CD4-positive, alpha-beta T cell treated with Interleukin-1 beta for 1 hour (primary cell): Measurements from ENCODE around the gene CP.
A peak's percentile ranks its signal among the peaks of the same experiment; 100 is the strongest.

Experiments used
- DNase-seq, 2 donors: peaks; one replicate each; pipeline ENCODE4 v3.0.0-alpha.2; 2020 to 2022

Gene CP

DNA sequence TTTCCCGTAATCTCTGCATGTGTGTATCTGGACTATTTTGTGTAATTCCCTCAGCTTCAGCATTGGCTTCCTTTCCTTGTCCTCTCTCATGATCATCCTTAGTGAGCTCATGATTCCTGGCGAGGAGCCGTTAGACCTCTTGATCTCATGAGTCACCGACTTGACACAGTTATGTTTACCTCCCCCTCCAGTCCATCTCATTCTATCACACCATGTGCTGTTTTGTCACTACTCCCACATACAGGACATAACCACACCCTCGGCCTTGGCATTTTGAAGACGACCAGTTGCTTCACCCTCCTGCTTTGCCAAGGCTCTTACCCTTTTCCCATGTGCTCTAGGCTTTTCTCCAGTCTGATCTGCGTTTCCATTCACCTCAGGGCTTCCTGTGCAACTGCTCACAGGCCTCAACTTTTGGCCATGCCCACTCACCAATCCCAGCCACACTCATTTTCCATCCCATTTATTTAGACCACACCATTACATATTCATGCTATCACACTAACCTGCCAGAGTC, 41.5 kb downstream of the CP start:
- no peak for DNase-seq

DNA sequence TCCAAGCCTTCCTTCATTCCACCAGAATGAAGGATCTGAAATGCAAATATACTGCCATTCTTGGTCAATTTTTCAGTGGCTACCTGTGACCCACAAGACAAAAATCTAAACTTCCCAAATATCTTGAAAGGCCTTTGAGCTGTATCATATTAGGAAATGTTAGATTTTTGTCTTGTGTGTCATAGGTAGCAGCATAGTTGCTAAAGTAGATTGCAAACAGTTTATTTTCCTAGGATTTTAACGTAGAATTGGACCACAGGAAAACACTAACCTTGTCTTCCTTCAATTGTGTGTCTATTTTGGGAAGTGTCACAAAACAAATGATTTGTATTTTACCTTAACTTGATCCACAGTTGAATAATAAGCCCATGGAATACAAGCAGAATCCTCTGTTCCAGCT, 42.4 kb downstream of the CP start:
- DNase-seq, result no peak

GRCh38 chr3:149177122-149177521, 44.5 kb downstream of the CP start:
- DNase-seq, result no peak

- DNase-seq, result no peak
Measured at GRCh38 chr3:149174901-149175300, 46.7 kb downstream of the CP start.

DNA sequence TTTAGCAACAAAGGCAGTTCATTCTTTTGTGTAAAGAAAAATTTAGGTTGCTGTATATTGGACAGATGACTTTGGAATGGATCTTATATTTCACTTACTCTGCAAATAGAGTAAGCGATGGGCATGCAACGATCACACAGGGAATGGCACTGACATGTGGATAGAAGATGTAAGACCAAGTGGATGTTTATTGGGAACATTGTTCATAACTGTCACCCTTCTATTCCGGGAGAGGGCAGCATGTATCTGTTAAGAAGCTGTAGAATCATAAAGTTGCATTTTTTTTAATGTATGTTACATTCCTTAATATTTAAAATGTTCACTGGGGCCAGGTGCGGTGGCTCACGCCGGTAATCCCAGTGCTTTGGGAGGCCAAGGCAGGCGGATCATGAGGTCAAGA, 51.0 kb downstream of the CP start:
- DNase-seq, result no peak

DNA sequence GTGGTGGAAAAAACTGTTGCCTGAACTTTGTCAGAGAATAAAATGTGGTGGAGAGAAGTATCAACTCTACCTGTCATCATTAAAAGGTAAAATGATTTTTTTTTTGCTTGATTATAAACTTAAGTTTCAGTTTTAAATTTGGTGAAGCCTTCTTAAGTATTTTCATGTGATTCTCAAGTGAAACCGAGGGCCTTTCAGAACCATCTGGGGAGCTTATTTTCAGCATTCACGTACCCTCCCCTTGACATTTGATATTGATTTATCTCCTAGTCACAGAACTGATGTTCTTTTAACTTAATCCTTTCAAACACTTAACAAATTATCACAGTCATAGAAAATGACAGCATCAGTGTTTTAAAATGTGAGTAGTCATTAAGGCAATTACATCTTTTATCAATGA, 53.7 kb downstream of the CP start:
- no peak for DNase-seq

DNA sequence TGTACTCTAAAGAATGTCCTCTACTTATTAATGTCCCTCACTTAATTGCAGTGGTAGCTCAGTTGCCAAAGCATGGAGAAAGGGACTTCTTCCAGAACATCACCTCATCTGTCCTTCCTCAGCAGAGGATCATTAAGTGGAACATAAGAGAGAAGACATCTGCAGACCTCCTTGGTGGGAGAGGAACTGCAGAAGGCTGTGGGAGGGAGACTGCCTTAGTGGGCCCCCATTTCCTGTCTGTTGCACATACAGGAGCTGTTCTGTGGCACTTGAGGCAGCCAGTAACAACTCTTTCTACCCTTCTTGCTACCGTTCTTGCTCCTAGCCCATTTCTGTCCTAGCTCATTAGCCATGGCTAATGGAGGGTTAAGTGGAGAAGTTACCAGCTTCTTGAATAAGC, 58.6 kb downstream of the CP start:
- no peak for DNase-seq

DNA sequence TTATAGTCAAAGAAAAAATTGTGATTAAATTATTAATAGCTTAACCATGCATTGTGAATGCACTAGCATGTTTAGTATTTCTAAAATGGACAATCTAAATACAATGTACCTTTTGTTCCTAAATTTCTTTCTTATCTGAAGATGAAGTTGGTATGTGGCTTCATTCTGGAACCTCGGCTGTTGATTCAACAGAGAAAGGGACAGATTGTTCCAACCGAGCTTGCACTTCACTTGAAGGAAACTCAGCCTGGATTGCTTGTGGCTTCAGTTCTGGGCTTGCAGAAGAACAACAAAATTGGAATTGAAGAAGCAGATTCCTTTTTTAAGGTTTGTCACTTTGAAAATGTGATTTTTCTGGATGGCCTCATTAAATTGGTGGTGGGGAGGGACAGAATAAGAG, 59.6 kb downstream of the CP start:
- DNase-seq, result no peak

- DNase-seq, result no peak
Measured at GRCh38 chr3:149160754-149161300, 60.8 kb downstream of the CP start.

DNA sequence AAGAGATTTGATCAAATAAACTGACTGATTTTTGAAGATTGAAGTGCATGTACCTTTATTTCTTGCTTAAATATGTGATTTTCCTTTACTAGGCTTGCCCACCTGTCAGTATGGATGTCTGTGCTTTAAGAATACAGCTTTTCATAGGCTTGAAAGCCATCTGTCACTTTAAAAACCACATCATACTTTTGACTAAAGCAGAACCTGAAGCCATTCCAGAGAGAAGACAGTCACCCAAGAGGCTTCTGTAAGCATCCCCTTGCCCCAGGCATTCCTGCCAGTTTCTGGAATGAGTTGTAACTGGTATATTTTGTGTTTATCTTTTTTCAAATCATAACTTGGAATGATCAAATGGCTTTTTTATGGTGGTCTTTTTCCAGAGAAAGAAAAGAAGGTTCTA, 68.2 kb downstream of the CP start:
- DNase-seq, result no peak

DNA sequence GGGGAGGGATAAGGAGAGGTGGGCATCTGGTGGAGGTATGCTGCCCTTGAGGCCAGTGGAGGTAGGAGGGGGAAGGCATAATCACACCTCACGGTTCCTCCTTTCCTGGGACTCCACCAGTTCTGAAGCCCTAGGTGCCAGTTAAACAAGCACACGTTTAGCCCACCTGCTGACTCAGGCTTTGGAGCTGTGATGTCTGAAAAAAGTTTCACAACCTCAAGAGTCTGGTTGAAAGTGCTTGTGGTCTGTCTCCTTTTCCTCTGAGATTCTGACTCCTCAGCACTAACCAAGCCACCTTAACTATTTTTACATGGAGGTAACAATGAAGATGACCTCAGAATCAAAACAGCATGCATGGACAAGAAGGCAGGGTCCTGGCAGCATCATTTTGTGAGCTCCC, 69.2 kb downstream of the CP start:
- no peak for DNase-seq

DNA sequence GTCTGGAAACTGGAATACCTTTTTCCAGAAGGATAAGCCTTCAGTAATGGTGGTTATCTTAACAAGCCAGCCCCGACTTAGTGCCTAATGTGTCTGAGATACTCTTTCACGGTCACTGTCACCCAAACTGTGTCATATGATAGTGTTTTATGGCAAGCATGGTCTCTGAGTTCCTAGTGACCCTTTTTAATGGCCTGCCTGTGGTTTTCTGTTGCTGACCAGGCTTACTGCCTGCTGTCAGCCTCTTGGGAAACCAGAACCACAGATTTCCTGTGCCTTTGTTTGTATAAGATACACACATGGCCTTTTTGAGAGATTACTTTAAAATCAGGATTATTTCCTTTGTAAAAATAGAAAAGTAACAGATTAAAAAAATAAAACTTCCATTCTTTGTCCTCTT, 69.8 kb downstream of the CP start:
- no peak for DNase-seq

DNA sequence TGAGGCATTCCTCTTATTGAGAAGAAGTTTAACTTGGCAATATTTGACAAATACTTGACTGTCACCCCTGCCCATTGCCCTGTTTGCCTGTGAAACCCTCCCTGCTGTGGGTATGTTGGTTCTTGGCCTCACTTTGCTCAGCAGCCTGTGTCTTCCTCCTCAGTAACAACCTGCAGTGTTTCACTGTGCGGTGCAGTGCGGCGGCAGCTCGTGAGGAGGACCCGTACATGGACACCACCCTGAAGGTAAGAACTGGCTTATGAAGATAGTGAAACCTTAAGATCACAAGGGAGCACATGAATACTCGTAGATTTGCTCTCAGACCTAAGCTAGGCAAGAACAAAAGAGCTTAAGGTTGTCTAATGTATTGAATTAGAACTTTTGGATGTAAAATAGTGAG, 71.2 kb downstream of the CP start:
- DNase-seq, result no peak

GRCh38 chr3:149145974-149146373, 75.7 kb downstream of the CP start:
- peak; percentile 18 to 56 for DNase-seq

DNA sequence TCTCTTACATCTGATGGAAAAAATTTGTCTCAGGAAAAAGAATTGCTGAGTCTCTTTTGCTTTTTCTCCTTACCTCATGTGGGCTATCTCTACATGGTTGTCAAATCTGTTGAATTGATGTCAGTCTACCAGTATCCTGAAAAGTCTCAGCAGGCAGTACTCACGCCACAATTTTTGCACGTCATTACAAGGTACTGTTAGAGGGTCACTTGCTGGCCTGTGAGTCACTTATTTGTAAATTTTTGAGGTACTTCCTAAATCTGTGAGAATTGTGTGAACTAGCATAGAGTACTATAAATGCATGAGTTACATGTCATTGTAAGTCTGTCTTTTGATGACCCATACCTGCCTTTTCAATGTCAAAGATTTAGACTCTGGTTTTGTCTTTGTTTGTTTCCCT, 76.3 kb downstream of the CP start:
- DNase-seq, result peak in 1 of 2 donors; percentile 40

GRCh38 chr3:149142682-149143081, 78.9 kb downstream of the CP start:
- DNase-seq, result no peak

DNA sequence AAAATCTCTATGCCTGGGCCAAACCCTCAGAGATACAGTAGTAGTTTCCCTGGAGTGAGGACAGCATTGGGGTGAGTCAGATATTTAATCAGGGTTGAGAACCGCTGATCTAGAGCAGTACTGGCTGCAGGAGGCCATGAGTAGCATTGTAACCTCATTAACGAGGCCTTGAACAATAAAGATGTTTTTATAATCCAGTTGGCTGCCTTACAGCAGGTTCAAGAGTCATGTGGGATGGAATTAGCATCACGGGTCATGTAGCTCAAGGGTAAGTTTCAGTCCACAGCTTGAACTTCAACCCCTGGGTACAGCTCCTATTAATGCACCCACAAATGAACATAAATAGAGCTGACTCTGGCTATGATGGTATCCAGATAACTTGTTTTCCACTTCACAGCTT, 87.1 kb downstream of the CP start:
- no peak for DNase-seq

DNA sequence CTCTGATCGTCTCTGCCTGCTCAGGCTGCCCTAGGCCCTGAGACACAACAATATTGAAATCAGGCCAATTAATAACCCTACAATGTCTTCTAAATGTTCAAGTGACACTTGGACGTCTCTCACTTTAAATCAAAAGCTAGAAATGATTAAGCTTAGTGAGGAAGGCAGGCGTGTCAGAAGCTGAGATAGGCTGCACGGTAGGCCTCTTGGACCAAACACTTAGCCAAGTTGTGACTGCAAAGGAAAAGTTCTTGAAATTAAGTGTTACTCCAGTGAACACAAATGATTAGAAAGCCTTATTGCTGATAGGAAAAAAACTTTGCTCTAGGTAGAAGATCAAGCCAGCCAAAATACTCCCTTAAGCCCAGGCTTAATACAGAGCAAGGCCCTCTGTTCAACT, 90.0 kb downstream of the CP start:
- DNase-seq, result no peak

DNA sequence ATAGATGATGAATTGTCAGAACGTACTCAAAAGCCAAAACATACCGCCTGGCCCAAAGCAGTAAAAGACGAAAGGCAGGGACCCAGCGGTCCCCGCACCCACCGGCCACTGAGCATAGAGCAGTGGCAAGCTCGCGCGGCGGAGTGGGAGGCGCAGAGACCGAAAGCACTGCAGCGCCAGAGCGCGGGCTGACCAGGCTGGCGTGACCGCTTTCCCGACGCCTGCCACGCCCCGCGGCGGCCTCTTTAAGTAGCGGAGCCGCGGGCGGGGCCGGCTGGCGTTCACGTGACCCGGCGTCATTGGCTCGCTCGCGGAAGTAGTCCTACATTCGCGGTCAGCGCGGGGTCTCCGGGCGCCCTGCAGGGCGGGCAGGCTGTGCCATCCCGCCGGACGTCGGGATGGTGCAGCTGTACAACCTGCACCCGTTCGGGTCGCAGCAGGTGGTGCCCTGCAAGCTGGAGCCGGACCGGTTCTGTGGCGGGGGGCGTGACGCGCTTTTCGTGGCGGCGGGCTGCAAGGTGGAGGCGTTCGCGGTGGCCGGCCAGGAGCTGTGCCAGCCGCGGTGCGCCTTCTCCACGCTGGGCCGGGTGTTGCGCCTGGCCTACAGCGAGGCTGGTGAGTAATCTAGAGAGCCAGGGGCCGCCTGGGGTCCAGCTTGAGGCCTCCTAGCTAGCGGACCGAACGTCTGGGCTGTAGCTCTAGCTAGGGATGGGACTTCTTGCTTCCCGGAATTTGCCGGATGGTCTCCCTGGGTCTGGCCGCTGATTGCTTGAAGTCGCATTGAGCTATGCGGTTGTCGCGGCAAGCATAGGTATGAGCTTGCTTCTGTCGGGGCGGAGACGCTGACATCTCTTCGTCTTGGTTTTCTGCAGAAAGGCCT, 92.1 kb downstream of the CP start, which contains the start of gene HPS3:
Gene HPS3, plus strand, starts transcription at position 313 of the 880 bp plus-strand sequence. Its CDS starts 86 bp downstream, at position 399.
- peak; percentile 83 to 84 for DNase-seq

DNA sequence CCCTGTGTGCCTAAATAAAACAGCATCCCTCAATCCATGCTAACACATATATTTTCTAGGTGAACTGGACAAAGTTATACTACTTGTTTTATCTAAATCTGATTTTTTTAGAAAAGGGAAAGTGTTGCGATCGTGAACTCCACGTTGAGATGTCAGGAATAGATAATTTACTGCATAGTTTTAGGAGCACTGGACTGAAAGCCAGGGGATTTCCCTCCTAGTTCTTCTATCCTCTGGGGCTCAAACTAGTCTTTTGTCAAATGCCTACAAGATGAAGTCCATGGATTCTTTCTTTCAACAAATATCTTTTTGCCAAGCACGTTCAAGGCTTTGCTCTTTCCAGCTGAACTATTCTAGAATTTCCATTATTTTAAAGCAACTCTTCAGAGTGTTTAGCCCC, 92.8 kb downstream of the CP start:
- DNase-seq, result no peak

- DNase-seq, result no peak
Measured at GRCh38 chr3:149122721-149123578, 98.7 kb downstream of the CP start.
